GM23338 (cell line): Measurements from ENCODE around the gene ATF7IP2. TPM values are rescaled to one million over a fixed set of nuclear protein-coding genes. Genes with fewer than 3 reads are reported as not detected.
A peak's percentile ranks its signal among the peaks of the same experiment; 100 is the strongest.

Experiments
- ATAC-seq: fragments of 200-7000 bp; cut with Tn5 transposase; 3 replicates; pipeline ENCODE4 v1.9.1; 2020
- DNase-seq: peaks from one replicate; pipeline ENCODE4 v3.0.0-alpha.2; 2015; ENCODE audit warnings: low spot score
- H2AFZ ChIP-seq: fragments of 200-600 bp; sonication (generic); 2 replicates; pipeline ENCODE4 v1.8.0; 2016; ENCODE audit warnings: antibody characterized with exemption, mild to moderate bottlenecking, moderate library complexity
- H3F3A ChIP-seq: fragments of 200-600 bp; sonication (generic); replicated peaks from 2 replicates; pipeline ENCODE4 v1.8.0; 2017; ENCODE audit warnings: antibody characterized with exemption, mixed run types, low read depth
- H3K27ac ChIP-seq: fragments of 200-600 bp; sonication (generic); 2 replicates; pipeline ENCODE4 v1.6.1; 2016; ENCODE audit warnings: low read depth
- H3K27me3 ChIP-seq: fragments of 200-600 bp; sonication (generic); 2 replicates; pipeline ENCODE4 v1.8.0; 2016; ENCODE audit warnings: mild to moderate bottlenecking, mixed run types, moderate library complexity; ENCODE audit not compliant: insufficient read depth
- H3K36me3 ChIP-seq: fragments of 200-600 bp; sonication (generic); 2 replicates; pipeline ENCODE4 v1.8.0; 2016; ENCODE audit warnings: mild to moderate bottlenecking; ENCODE audit not compliant: insufficient read depth
- H3K4me1 ChIP-seq: fragments of 200-600 bp; sonication (generic); 2 replicates; pipeline ENCODE4 v1.8.0; 2016; ENCODE audit warnings: mild to moderate bottlenecking, moderate library complexity; ENCODE audit not compliant: insufficient read depth
- H3K4me2 ChIP-seq: fragments of 200-600 bp; sonication (generic); 2 replicates; pipeline ENCODE4 v1.7.1; 2017; ENCODE audit warnings: mixed run types
- H3K4me3 ChIP-seq: fragments of 200-600 bp; sonication (generic); 2 replicates; pipeline ENCODE4 v1.6.1; 2016; ENCODE audit warnings: mixed run types
- H3K79me2 ChIP-seq: fragments of 200-600 bp; sonication (generic); replicated peaks from 2 replicates; pipeline ENCODE4 v1.8.0; 2017; ENCODE audit warnings: mild to moderate bottlenecking; ENCODE audit not compliant: insufficient read depth
- H3K9me2 ChIP-seq: fragments of 200-600 bp; sonication (generic); 2 replicates; pipeline ENCODE4 v1.8.0; 2017; ENCODE audit not compliant: insufficient read depth
- H4K20me1 ChIP-seq: fragments of 200-600 bp; sonication (generic); replicated peaks from 2 replicates; pipeline ENCODE4 v1.8.0; 2017; ENCODE audit warnings: mild to moderate bottlenecking; ENCODE audit not compliant: insufficient read depth
- H3K27ac Mint-ChIP-seq: 2 replicates; pipeline ENCODE4 v1.8.0; 2020; ENCODE audit warnings: inconsistent platforms, mild to moderate bottlenecking, moderate library complexity, mixed read lengths
- H3K27me3 Mint-ChIP-seq: 3 replicates; pipeline ENCODE4 v1.8.0; 2022; ENCODE audit warnings: low read depth, mild to moderate bottlenecking, moderate library complexity, mixed read lengths, inconsistent platforms; ENCODE audit not compliant: insufficient read depth, poor library complexity
- H3K36me3 Mint-ChIP-seq: 3 replicates; pipeline ENCODE4 v1.8.0; 2021; ENCODE audit warnings: low read depth, mild to moderate bottlenecking, inconsistent platforms, moderate library complexity, mixed read lengths
- H3K4me1 Mint-ChIP-seq: 3 replicates; pipeline ENCODE4 v1.8.0; 2020; ENCODE audit warnings: mild to moderate bottlenecking, inconsistent platforms, mixed read lengths
- H3K4me3 Mint-ChIP-seq: 3 replicates; pipeline ENCODE4 v1.8.0; 2021; ENCODE audit warnings: moderate library complexity, mild to moderate bottlenecking, inconsistent platforms, mixed read lengths
- H3K9me3 Mint-ChIP-seq: 3 replicates; pipeline ENCODE4 v1.8.0; 2020; ENCODE audit warnings: moderate library complexity, mild to moderate bottlenecking, inconsistent platforms, mixed read lengths
- CTCF ChIP-seq, 2 experiments: fragments of 200-600 bp in 1 of 2; sonication (generic) in 1 of 2; conservative IDR thresholded peaks; 2 replicates each; pipeline versions ENCODE4 v1.5.1 to v1.6.1; 2016 to 2017; ENCODE audit warnings: antibody characterized with exemption in 2 of 2, low read depth in 2 of 2, mild to moderate bottlenecking in 2 of 2, moderate library complexity in 1 of 2
- ETS1 ChIP-seq: IDR thresholded peaks from 2 replicates; pipeline ENCODE4 v1.6.1; 2016; ENCODE audit warnings: antibody characterized with exemption
- EZH2 ChIP-seq: fragments of 200-600 bp; sonication (generic); IDR thresholded peaks from one replicate; pipeline ENCODE4 v1.8.0; 2017; ENCODE audit warnings: antibody characterized with exemption, mild to moderate bottlenecking, low read depth; ENCODE audit not compliant: unreplicated experiment
- EZH2phosphoT487 ChIP-seq: fragments of 200-600 bp; sonication (generic); IDR thresholded peaks from one replicate; pipeline ENCODE4 v1.8.1; 2018; ENCODE audit warnings: antibody characterized with exemption; ENCODE audit not compliant: unreplicated experiment
- JUNB ChIP-seq: IDR thresholded peaks from one replicate; pipeline ENCODE4 v1.6.1; 2016; ENCODE audit warnings: antibody characterized with exemption; ENCODE audit not compliant: unreplicated experiment
- NANOG ChIP-seq: IDR thresholded peaks from 2 replicates; pipeline ENCODE4 v1.6.1; 2016; ENCODE audit warnings: antibody characterized with exemption, borderline replicate concordance
- POLR2AphosphoS5 ChIP-seq: IDR thresholded peaks from 2 replicates; pipeline ENCODE4 v1.6.1; 2016; ENCODE audit warnings: antibody characterized with exemption, low read depth
- REST ChIP-seq: IDR thresholded peaks from one replicate; pipeline ENCODE4 v1.6.1; 2018; ENCODE audit warnings: antibody characterized with exemption; ENCODE audit not compliant: unreplicated experiment
- STAT1 ChIP-seq: IDR thresholded peaks from one replicate; pipeline ENCODE4 v1.6.1; 2016; ENCODE audit warnings: antibody characterized with exemption; ENCODE audit not compliant: unreplicated experiment
- ZNF114 ChIP-seq: fragments of 250-450 bp; sonication (Bioruptor Pico); IDR thresholded peaks from 2 replicates; pipeline ENCODE4 v1.5.0; 2020; ENCODE audit warnings: mild to moderate bottlenecking, moderate library complexity
- ZNF331 ChIP-seq: fragments of 250-450 bp; sonication (Bioruptor Pico); IDR thresholded peaks from 2 replicates; pipeline ENCODE4 v1.5.0; 2020; ENCODE audit warnings: low read depth, mild to moderate bottlenecking, moderate library complexity
- ZNF462 ChIP-seq: fragments of 250-450 bp; sonication (Bioruptor Pico); IDR thresholded peaks from 2 replicates; pipeline ENCODE4 v1.5.0; 2020; ENCODE audit warnings: mild to moderate bottlenecking, moderate library complexity
- polyA plus RNA-seq: library from polyadenylated mRNA; unstranded; fragments of >200 nt; fragmentation: Nextera tagmentation; extraction: Ambion mirVana; gene quantifications from 2 replicates; pipeline ENCODE4 v1.2.1, GENCODE V29; 2016
- total RNA-seq: library from RNA; depleted of rRNA; stranded (reverse); fragments of >200 nt; shearing (Covaris generic); gene quantifications from 2 replicates; pipeline ENCODE4 v1.2.3, GENCODE V29; 2014

The ATF7IP2 gene
- total and polyA plus RNA-seq, 2 experiments from 2014 or later: 27.9 to 55.7 TPM

GRCh38 chr16:10497132-10498101, 111.6 kb downstream of the ATF7IP2 start:
- Histone ChIP-seq H4K20me1 (no peaks in the 10 kb centered on the region), H2AFZ (peak overlapping the region; percentile 69; the same call in 1 of the 2 replicates), H3K4me2 (no peak overlapping the region), H3K4me1 (no peaks in the 10 kb centered on the region), H3K27me3 (no peaks in the 10 kb centered on the region), H3K4me3 (no peak overlapping the region), H3K9me2 (0 out of 2 replicates have a peak, but pooled peaks cover 4% of the 10 kb centered on the region), H3K36me3 (peaks cover 11% of the 10 kb centered on the region; the same call in 1 of the 2 replicates), H3K27ac (no peak overlapping the region), H3K79me2 (no peaks in the 10 kb centered on the region), H3F3A (0 out of 2 replicates have a peak, but pooled peaks cover 2% of the 10 kb centered on the region)
- peaks cover 24% of the 10 kb centered on the region; the same call in 2 of the 3 replicates for H3K36me3 Mint-ChIP-seq
- no peak overlapping the region for H3K27ac Mint-ChIP-seq
- peaks cover 5% of the 10 kb centered on the region for H3K27me3 Mint-ChIP-seq
- no peak for TF ChIP-seq ZNF331 (CRISPR knock-in tag)
- TF ChIP-seq ZNF462 (CRISPR knock-in tag): no peak
- TF ChIP-seq CTCF (conservative IDR thresholded peaks at IDR 0.05; ENCODE audit: low read depth in 2 of 2): no peak
- no peak for TF ChIP-seq ZNF114 (CRISPR knock-in tag)
- TF ChIP-seq ETS1: no peak
- no peak for TF ChIP-seq STAT1
- TF ChIP-seq EZH2phosphoT487: no peak
- no peak for TF ChIP-seq JUNB
- TF ChIP-seq POLR2AphosphoS5: no peak
- no peak for TF ChIP-seq EZH2
- TF ChIP-seq REST: no peak
- TF ChIP-seq NANOG: no peak
- H3K9me3 Mint-ChIP-seq: peaks cover 47% of the 10 kb centered on the region
- H3K4me1 Mint-ChIP-seq: no peaks in the 10 kb centered on the region; the same call in 2 of the 3 replicates
- ATAC-seq (no peak), DNase-seq (no peak)
- no peak overlapping the region for H3K4me3 Mint-ChIP-seq
